Upper lobe of left lung (tissue), 4 donors: Measurements from ENCODE around the gene CT47C1.

Source experiments
- EP300 ChIP-seq, 4 donors: sonication (generic); formaldehyde crosslinking; IDR thresholded peaks; one replicate each; pipeline ENCODE4 v1.5.1; 2017; ENCODE audit warnings: antibody characterized with exemption in 4 of 4, control low read depth in 2 of 4
- POLR2A ChIP-seq, 4 donors: fragments of 450-650 bp; IDR thresholded peaks; one replicate each; pipeline ENCODE4 v1.5.1; 2016 to 2017; ENCODE audit warnings: antibody characterized with exemption in 4 of 4, mild to moderate bottlenecking in 2 of 4
- POLR2AphosphoS5 ChIP-seq, 2 donors: sonication (generic); formaldehyde crosslinking; IDR thresholded peaks; one replicate each; pipeline ENCODE4 v1.5.1; 2017; ENCODE audit warnings: antibody characterized with exemption in 2 of 2
- TF ChIP-seq, protein P1 (sequence below), 6 experiments: fragments of 450-650 bp in 4 of 6; fragments of 200-600 bp in 2 of 6; sonication (generic) in 2 of 6; IDR thresholded peaks; one replicate each; pipeline ENCODE4 v1.5.1; 2016 to 2019; ENCODE audit warnings: antibody characterized with exemption in 6 of 6

- TF ChIP-seq, protein P1, sequence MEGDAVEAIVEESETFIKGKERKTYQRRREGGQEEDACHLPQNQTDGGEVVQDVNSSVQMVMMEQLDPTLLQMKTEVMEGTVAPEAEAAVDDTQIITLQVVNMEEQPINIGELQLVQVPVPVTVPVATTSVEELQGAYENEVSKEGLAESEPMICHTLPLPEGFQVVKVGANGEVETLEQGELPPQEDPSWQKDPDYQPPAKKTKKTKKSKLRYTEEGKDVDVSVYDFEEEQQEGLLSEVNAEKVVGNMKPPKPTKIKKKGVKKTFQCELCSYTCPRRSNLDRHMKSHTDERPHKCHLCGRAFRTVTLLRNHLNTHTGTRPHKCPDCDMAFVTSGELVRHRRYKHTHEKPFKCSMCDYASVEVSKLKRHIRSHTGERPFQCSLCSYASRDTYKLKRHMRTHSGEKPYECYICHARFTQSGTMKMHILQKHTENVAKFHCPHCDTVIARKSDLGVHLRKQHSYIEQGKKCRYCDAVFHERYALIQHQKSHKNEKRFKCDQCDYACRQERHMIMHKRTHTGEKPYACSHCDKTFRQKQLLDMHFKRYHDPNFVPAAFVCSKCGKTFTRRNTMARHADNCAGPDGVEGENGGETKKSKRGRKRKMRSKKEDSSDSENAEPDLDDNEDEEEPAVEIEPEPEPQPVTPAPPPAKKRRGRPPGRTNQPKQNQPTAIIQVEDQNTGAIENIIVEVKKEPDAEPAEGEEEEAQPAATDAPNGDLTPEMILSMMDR (IDR thresholded peaks at IDR 0.05): no peak
- TF ChIP-seq POLR2A (IDR thresholded peaks at IDR 0.05) (no peak), EP300 (IDR thresholded peaks at IDR 0.05) (no peak), POLR2AphosphoS5 (IDR thresholded peaks at IDR 0.05) (no peak)
These were observed 29.8 kb upstream of the CT47C1 start for GRCh38 chrX:119042996-119043395.
